GM19372 (cell line): ENCODE measurements around the gene FABP3.

Source experiments
- ATAC-seq: cut with Tn5 transposase; IDR thresholded peaks from one replicate; pipeline ENCODE4 v1.9.1; 2021; ENCODE audit warnings: mild to moderate bottlenecking, low read depth, moderate library complexity; ENCODE audit not compliant: unreplicated experiment

FABP3 gene

GRCh38 chr1:31373897-31374486 lies 1.1 kb upstream of the FABP3 start:
- no peak for ATAC-seq

GRCh38 chr1:31372751-31373055 lies 173 bp downstream of the FABP3 start:
- no peak for ATAC-seq

- no peak for ATAC-seq
These were observed 825 bp downstream of the FABP3 start for GRCh38 chr1:31372051-31372450.

- no peak for ATAC-seq
These were observed 1.5 kb downstream of the FABP3 start for GRCh38 chr1:31371121-31371959.

GRCh38 chr1:31370565-31370964 lies 2.3 kb downstream of the FABP3 start:
- ATAC-seq = no peak

GRCh38 chr1:31370021-31370420 lies 2.9 kb downstream of the FABP3 start:
- no peak for ATAC-seq

- ATAC-seq = no peak
These were observed 4.2 kb downstream of the FABP3 start for GRCh38 chr1:31368611-31369107.

- no peak for ATAC-seq
These were observed 6.1 kb downstream of the FABP3 start for GRCh38 chr1:31366796-31367195.

- no peak for ATAC-seq
These were observed 8.2 kb downstream of the FABP3 start for GRCh38 chr1:31364561-31365250.

- no peak for ATAC-seq
These were observed 10.8 kb downstream of the FABP3 start for GRCh38 chr1:31362032-31362431.

- no peak for ATAC-seq
These were observed 11.3 kb downstream of the FABP3 start for GRCh38 chr1:31361607-31362006.

GRCh38 chr1:31356427-31356826 lies 16.4 kb downstream of the FABP3 start:
- ATAC-seq = no peak

GRCh38 chr1:31354283-31354682 lies 18.6 kb downstream of the FABP3 start:
- no peak for ATAC-seq

- ATAC-seq = no peak
These were observed 24.4 kb downstream of the FABP3 start for GRCh38 chr1:31348449-31348848.

GRCh38 chr1:31346785-31347184 lies 26.1 kb downstream of the FABP3 start:
- ATAC-seq = no peak

- no peak for ATAC-seq
These were observed 27.2 kb downstream of the FABP3 start for GRCh38 chr1:31345635-31346034.

GRCh38 chr1:31344503-31344902 lies 28.4 kb downstream of the FABP3 start:
- ATAC-seq = no peak

- ATAC-seq = no peak
These were observed 36.0 kb downstream of the FABP3 start for GRCh38 chr1:31336687-31337467.

- ATAC-seq = no peak
These were observed 37.9 kb downstream of the FABP3 start for GRCh38 chr1:31335007-31335406.

- no peak for ATAC-seq
These were observed 45.5 kb downstream of the FABP3 start for GRCh38 chr1:31327381-31327780.

GRCh38 chr1:31326461-31326860 lies 46.4 kb downstream of the FABP3 start:
- no peak for ATAC-seq
